Activated naive CD8-positive, alpha-beta T cell (primary cell): ENCODE results near the gene GPC6.

ENCODE experiments used
- H3K27ac Mint-ChIP-seq: one replicate; pipeline ENCODE4 v1.8.0; 2021; ENCODE audit warnings: mixed read lengths
- H3K27me3 Mint-ChIP-seq: one replicate; pipeline ENCODE4 v1.8.0; 2021; ENCODE audit warnings: mixed read lengths
- H3K36me3 Mint-ChIP-seq: one replicate; pipeline ENCODE4 v1.8.0; 2021; ENCODE audit warnings: mixed read lengths
- H3K4me1 Mint-ChIP-seq: one replicate; pipeline ENCODE4 v1.8.0; 2021; ENCODE audit warnings: low read depth, mixed read lengths
- H3K4me3 Mint-ChIP-seq: one replicate; pipeline ENCODE4 v1.8.0; 2021; ENCODE audit warnings: mild to moderate bottlenecking, mixed read lengths
- H3K9me3 Mint-ChIP-seq: one replicate; pipeline ENCODE4 v1.8.0; 2021; ENCODE audit warnings: low read depth, mixed read lengths

The GPC6 gene

GRCh38 chr13:94305934-94306333 lies 1079.3 kb downstream of the GPC6 start:
- no peaks in the 10 kb centered on the region for H3K36me3 Mint-ChIP-seq
- H3K9me3 Mint-ChIP-seq: no peaks in the 10 kb centered on the region
- no peak overlapping the region for H3K27ac Mint-ChIP-seq
- no peaks in the 10 kb centered on the region for H3K4me1 Mint-ChIP-seq
- H3K4me3 Mint-ChIP-seq: no peak overlapping the region
- no peaks in the 10 kb centered on the region for H3K27me3 Mint-ChIP-seq

- Mint-ChIP-seq H3K4me1 (no peaks in the 10 kb centered on the region), H3K4me3 (no peak overlapping the region), H3K36me3 (no peaks in the 10 kb centered on the region), H3K9me3 (no peaks in the 10 kb centered on the region), H3K27me3 (no peaks in the 10 kb centered on the region), H3K27ac (no peak overlapping the region)
Measured at GRCh38 chr13:94308832-94309231, 1082.2 kb downstream of the GPC6 start.

GRCh38 chr13:94309576-94309975 lies 1083.0 kb downstream of the GPC6 start:
- Mint-ChIP-seq H3K9me3 (no peaks in the 10 kb centered on the region), H3K27me3 (no peaks in the 10 kb centered on the region), H3K4me3 (no peak overlapping the region), H3K4me1 (no peaks in the 10 kb centered on the region), H3K27ac (no peak overlapping the region), H3K36me3 (no peaks in the 10 kb centered on the region)

- Mint-ChIP-seq H3K9me3 (no peaks in the 10 kb centered on the region), H3K27ac (no peak overlapping the region), H3K36me3 (no peaks in the 10 kb centered on the region), H3K4me3 (no peak overlapping the region), H3K4me1 (no peaks in the 10 kb centered on the region), H3K27me3 (no peaks in the 10 kb centered on the region)
Measured at GRCh38 chr13:94309997-94310855, 1083.6 kb downstream of the GPC6 start.

GRCh38 chr13:94311893-94312292 lies 1085.3 kb downstream of the GPC6 start:
- peaks cover 3% of the 10 kb centered on the region for H3K4me1 Mint-ChIP-seq
- no peaks in the 10 kb centered on the region for H3K9me3 Mint-ChIP-seq
- H3K27me3 Mint-ChIP-seq: no peaks in the 10 kb centered on the region
- no peak overlapping the region for H3K4me3 Mint-ChIP-seq
- no peaks in the 10 kb centered on the region for H3K36me3 Mint-ChIP-seq
- no peak overlapping the region for H3K27ac Mint-ChIP-seq

GRCh38 chr13:94312511-94313216 lies 1086.1 kb downstream of the GPC6 start:
- Mint-ChIP-seq H3K36me3 (no peaks in the 10 kb centered on the region), H3K9me3 (no peaks in the 10 kb centered on the region), H3K27ac (no peak overlapping the region), H3K4me1 (peaks cover 9% of the 10 kb centered on the region), H3K4me3 (no peak overlapping the region), H3K27me3 (no peaks in the 10 kb centered on the region)

- H3K4me3 Mint-ChIP-seq: no peak overlapping the region
- no peaks in the 10 kb centered on the region for H3K36me3 Mint-ChIP-seq
Measured at GRCh38 chr13:94313321-94313910, 1086.8 kb downstream of the GPC6 start.

GRCh38 chr13:94313926-94314325 lies 1087.3 kb downstream of the GPC6 start:
- no peaks in the 10 kb centered on the region for H3K9me3 Mint-ChIP-seq

More at GRCh38 chr13:94313321-94313910, 1086.8 kb downstream of the GPC6 start:
- H3K27ac Mint-ChIP-seq: no peak overlapping the region
- no peaks in the 10 kb centered on the region for H3K9me3 Mint-ChIP-seq
- H3K27me3 Mint-ChIP-seq: no peaks in the 10 kb centered on the region
- peaks cover 9% of the 10 kb centered on the region for H3K4me1 Mint-ChIP-seq

GRCh38 chr13:94315188-94315587 lies 1088.6 kb downstream of the GPC6 start:
- Mint-ChIP-seq H3K4me1 (peaks cover 9% of the 10 kb centered on the region), H3K36me3 (no peaks in the 10 kb centered on the region), H3K27ac (no peak overlapping the region), H3K9me3 (no peaks in the 10 kb centered on the region), H3K27me3 (no peaks in the 10 kb centered on the region), H3K4me3 (no peak overlapping the region)

More at GRCh38 chr13:94313926-94314325, 1087.3 kb downstream of the GPC6 start:
- Mint-ChIP-seq H3K36me3 (no peaks in the 10 kb centered on the region), H3K27ac (no peak overlapping the region), H3K4me1 (peaks cover 9% of the 10 kb centered on the region), H3K27me3 (no peaks in the 10 kb centered on the region), H3K4me3 (no peak overlapping the region)

GRCh38 chr13:94317063-94317491 lies 1090.5 kb downstream of the GPC6 start:
- Mint-ChIP-seq H3K27me3 (no peaks in the 10 kb centered on the region), H3K4me3 (no peak overlapping the region), H3K27ac (no peak overlapping the region), H3K4me1 (peaks cover 10% of the 10 kb centered on the region), H3K36me3 (peaks cover 3% of the 10 kb centered on the region), H3K9me3 (no peaks in the 10 kb centered on the region)

GRCh38 chr13:94318418-94318817 lies 1091.8 kb downstream of the GPC6 start:
- Mint-ChIP-seq H3K27me3 (no peaks in the 10 kb centered on the region), H3K9me3 (no peaks in the 10 kb centered on the region), H3K36me3 (peaks cover 4% of the 10 kb centered on the region), H3K4me3 (no peak overlapping the region), H3K27ac (no peak overlapping the region), H3K4me1 (peaks cover 20% of the 10 kb centered on the region)

GRCh38 chr13:94319501-94319900 lies 1092.9 kb downstream of the GPC6 start:
- H3K27me3 Mint-ChIP-seq: no peaks in the 10 kb centered on the region
- no peak overlapping the region for H3K27ac Mint-ChIP-seq
- H3K4me3 Mint-ChIP-seq: no peak overlapping the region
- no peaks in the 10 kb centered on the region for H3K9me3 Mint-ChIP-seq
- H3K36me3 Mint-ChIP-seq: peaks cover 4% of the 10 kb centered on the region
- peaks cover 31% of the 10 kb centered on the region for H3K4me1 Mint-ChIP-seq

GRCh38 chr13:94322925-94323763 lies 1096.5 kb downstream of the GPC6 start:
- Mint-ChIP-seq H3K4me1 (peaks cover 53% of the 10 kb centered on the region), H3K4me3 (peak overlapping the region; percentile 27), H3K36me3 (peaks cover 14% of the 10 kb centered on the region), H3K27ac (peak overlapping the region; percentile 23), H3K9me3 (peaks cover 4% of the 10 kb centered on the region), H3K27me3 (no peaks in the 10 kb centered on the region)
